NB4 (cell line): ENCODE measurements around the gene MAD1L1.

Experiments used
- CTCF ChIP-seq: IDR thresholded peaks from one replicate; pipeline ENCODE4 v1.5.1; 2012; ENCODE audit warnings: low read depth, low read length
- MYC ChIP-seq: IDR thresholded peaks from 2 replicates; pipeline ENCODE4 v1.6.1; 2011; ENCODE audit warnings: low read depth, low read length
- POLR2A ChIP-seq: IDR thresholded peaks from 2 replicates; pipeline ENCODE4 v1.6.1; 2011; ENCODE audit warnings: mild to moderate bottlenecking; ENCODE audit not compliant: insufficient read length; ENCODE audit errors: extremely low read depth
- TF ChIP-seq, protein P1 (sequence below): IDR thresholded peaks from 2 replicates; pipeline ENCODE4 v1.6.1; 2011; ENCODE audit warnings: low read depth, low read length

DNA sequence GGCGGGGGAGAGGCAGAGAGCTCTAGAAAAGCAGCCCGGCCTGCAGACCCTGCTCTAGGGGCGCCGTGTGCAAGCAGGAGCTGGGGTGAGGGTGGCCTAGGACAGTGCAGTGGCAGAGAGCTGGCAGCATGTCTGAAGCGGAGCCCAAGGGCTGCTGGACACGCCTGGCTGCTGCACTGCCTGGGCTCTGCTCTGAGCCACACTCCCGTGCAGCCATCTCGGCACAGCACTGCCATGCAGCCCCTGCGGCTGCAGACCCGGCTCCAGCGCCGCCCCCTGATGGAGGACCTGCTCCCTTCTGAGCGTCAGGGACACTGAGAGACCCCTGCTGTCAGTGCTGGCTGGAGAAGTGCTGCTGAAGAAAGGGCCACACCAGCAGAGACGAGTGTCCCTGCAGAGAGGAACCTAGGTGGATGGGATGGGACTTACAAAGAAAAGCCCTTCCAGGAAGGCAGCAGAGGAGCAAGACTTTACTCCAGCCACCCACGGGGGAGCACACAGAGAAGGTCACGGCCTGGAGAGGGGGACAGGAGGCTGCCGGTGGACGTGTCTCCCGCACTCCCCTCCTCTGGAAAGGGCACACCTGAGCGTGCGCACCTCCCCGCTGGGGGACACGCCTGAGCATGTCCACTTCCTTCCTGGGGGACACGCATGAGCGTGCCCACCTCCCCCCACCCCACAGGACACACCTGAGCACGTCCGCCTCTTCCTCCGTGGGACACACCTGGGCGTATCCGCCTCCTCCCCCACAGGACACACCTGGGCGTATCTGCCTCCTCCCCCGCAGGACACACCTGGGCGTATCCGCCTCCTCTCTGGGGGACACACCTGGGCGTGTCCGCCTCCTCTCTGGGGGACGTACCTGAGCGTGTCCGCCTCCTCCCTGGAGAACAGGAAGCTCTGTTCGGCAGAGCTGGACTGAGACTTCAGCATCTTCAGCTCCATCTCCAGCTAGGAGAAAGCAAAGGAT, 252.9 kb downstream of the MAD1L1 start:
- TF ChIP-seq CTCF (no peak), POLR2A (no peak), MYC (no peak)
- TF ChIP-seq, protein P1, sequence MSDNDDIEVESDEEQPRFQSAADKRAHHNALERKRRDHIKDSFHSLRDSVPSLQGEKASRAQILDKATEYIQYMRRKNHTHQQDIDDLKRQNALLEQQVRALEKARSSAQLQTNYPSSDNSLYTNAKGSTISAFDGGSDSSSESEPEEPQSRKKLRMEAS, result no peak
